ENCODE measurements around the gene TGOLN2.

DNA sequence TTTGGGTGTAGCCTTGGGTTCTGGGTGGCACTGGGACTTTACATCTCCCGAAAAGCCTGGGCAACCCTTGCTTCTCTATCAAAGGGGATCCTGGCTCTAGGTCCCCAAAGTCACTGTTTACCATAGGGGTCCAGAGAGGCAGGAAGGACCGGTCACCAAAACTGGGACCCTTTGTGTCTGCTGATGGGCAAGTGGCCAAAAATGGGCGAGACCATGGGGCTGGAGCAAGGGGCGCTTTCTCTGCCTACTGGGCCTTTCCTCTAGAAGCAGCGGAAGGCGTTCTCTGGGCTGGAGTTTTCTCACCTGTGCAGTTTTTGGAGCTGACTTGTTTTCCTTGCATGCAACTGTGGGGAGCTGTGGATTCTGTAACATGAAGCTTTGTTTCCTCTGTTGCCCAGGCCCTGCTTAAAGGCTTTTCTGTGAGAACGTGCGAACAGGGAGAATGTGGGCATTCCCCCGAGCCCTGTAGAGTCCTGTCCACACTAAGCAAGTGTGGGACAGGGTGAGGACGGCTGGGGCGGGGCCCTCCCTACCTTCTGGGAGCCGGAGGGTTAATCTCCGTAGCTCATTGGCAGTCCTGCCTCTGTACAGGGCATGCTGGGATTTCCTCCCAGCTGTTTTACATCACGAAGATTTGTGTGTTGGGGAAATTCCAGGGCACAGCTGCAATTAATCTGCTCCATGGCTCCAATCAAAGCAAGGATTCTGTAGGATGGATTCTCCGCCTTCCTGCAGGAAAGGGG, 50.2 kb downstream of the TGOLN2 start:
- TF ChIP-seq, protein P1, sequence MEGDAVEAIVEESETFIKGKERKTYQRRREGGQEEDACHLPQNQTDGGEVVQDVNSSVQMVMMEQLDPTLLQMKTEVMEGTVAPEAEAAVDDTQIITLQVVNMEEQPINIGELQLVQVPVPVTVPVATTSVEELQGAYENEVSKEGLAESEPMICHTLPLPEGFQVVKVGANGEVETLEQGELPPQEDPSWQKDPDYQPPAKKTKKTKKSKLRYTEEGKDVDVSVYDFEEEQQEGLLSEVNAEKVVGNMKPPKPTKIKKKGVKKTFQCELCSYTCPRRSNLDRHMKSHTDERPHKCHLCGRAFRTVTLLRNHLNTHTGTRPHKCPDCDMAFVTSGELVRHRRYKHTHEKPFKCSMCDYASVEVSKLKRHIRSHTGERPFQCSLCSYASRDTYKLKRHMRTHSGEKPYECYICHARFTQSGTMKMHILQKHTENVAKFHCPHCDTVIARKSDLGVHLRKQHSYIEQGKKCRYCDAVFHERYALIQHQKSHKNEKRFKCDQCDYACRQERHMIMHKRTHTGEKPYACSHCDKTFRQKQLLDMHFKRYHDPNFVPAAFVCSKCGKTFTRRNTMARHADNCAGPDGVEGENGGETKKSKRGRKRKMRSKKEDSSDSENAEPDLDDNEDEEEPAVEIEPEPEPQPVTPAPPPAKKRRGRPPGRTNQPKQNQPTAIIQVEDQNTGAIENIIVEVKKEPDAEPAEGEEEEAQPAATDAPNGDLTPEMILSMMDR (IDR thresholded peaks at IDR 0.05; ENCODE audit: extremely low read depth in 1 of 2, insufficient read depth in 1 of 2, low read depth in 1 of 2, low read length in 2 of 2) = no peak
- TF ChIP-seq, protein P2, sequence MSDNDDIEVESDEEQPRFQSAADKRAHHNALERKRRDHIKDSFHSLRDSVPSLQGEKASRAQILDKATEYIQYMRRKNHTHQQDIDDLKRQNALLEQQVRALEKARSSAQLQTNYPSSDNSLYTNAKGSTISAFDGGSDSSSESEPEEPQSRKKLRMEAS (IDR thresholded peaks at IDR 0.05; ENCODE audit: insufficient read depth, insufficient read length) = no peak
- TF ChIP-seq JUN (IDR thresholded peaks at IDR 0.05; ENCODE audit: borderline replicate concordance, insufficient read depth, insufficient read length, low read depth) = no peak
- no peak for TF ChIP-seq EZH2 (IDR thresholded peaks at IDR 0.05; ENCODE audit: borderline replicate concordance, low read depth, low read length, severe bottlenecking)
- TF ChIP-seq POLR2A (IDR thresholded peaks at IDR 0.05; ENCODE audit: low read depth, low read length) = no peak
- no peak for TF ChIP-seq MYC (IDR thresholded peaks at IDR 0.05; ENCODE audit: low read depth, low read length)
- TF ChIP-seq POLR2AphosphoS5 (IDR thresholded peaks at IDR 0.05; ENCODE audit: insufficient read depth, low read depth, low read length) = no peak

Measured in endothelial cell of umbilical vein (primary cell).